ENCODE results near the gene COPZ2. TPM values are rescaled to one million over a fixed set of nuclear protein-coding genes. Genes with fewer than 3 reads are reported as not detected.

The COPZ2 gene
- polyA plus RNA-seq, 1 of the 3 experiments (the other 2 are of a cell fraction) = 36.9 TPM

DNA sequence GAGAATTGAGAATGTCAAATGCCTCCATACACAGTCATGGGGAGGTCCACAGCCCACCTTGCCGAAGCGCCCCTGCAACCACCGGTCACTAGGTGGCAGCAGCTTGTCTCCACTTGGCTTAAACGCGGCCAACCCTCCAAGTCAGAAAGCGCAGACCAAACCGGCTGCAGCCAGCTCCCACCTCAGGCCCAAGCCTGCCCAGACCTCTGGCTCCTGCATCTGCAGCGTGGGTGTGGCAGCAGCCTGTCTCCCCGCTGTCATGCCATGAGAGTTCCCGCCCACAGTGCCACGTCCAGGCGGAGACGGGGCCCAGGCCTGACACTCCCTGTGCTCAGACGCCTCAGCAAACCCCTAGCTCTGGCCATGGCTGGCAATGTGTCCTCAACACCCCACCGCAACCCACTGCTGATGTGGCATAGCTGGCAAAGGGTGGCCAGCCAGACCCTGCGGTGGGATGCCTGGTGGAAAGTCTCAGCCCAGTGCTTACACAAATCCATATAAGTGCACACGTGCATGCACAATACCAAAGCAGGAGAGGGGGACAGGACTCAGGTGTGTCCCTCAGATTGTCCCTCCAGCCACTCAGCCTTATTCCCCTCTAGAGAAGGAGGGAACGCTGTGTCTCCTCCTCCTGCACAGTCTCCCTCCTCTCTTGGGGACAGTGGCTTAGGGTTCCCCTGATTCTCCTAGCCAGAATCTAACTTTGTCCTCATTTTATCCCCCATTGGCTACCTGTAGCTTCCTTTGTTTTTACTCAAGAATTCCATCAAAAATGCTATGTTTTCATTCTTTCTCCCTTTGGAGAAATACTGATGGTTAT is 10.9 kb downstream of the COPZ2 start (continued):
- TF ChIP-seq, protein P1, sequence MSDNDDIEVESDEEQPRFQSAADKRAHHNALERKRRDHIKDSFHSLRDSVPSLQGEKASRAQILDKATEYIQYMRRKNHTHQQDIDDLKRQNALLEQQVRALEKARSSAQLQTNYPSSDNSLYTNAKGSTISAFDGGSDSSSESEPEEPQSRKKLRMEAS (IDR thresholded peaks at IDR 0.05; ENCODE audit: low read depth) = no peak
- TF ChIP-seq JUND (IDR thresholded peaks at IDR 0.05) (no peak), FOXJ3 (CRISPR knock-in tag; IDR thresholded peaks at IDR 0.05) (no peak), GABPA (IDR thresholded peaks at IDR 0.05; ENCODE audit: low read depth) (no peak), NFIC (IDR thresholded peaks at IDR 0.05; ENCODE audit: borderline replicate concordance) (no peak)
- TF ChIP-seq, protein P2, sequence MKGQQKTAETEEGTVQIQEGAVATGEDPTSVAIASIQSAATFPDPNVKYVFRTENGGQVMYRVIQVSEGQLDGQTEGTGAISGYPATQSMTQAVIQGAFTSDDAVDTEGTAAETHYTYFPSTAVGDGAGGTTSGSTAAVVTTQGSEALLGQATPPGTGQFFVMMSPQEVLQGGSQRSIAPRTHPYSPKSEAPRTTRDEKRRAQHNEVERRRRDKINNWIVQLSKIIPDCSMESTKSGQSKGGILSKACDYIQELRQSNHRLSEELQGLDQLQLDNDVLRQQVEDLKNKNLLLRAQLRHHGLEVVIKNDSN (IDR thresholded peaks at IDR 0.05; ENCODE audit: borderline replicate concordance, low read depth) = no peak
- TF ChIP-seq, protein P3, sequence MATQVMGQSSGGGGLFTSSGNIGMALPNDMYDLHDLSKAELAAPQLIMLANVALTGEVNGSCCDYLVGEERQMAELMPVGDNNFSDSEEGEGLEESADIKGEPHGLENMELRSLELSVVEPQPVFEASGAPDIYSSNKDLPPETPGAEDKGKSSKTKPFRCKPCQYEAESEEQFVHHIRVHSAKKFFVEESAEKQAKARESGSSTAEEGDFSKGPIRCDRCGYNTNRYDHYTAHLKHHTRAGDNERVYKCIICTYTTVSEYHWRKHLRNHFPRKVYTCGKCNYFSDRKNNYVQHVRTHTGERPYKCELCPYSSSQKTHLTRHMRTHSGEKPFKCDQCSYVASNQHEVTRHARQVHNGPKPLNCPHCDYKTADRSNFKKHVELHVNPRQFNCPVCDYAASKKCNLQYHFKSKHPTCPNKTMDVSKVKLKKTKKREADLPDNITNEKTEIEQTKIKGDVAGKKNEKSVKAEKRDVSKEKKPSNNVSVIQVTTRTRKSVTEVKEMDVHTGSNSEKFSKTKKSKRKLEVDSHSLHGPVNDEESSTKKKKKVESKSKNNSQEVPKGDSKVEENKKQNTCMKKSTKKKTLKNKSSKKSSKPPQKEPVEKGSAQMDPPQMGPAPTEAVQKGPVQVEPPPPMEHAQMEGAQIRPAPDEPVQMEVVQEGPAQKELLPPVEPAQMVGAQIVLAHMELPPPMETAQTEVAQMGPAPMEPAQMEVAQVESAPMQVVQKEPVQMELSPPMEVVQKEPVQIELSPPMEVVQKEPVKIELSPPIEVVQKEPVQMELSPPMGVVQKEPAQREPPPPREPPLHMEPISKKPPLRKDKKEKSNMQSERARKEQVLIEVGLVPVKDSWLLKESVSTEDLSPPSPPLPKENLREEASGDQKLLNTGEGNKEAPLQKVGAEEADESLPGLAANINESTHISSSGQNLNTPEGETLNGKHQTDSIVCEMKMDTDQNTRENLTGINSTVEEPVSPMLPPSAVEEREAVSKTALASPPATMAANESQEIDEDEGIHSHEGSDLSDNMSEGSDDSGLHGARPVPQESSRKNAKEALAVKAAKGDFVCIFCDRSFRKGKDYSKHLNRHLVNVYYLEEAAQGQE (IDR thresholded peaks at IDR 0.05; ENCODE audit: low read depth, low read length) = no peak

- peak overlapping the region; percentile 18; the same call in 1 of the 2 replicates for H3K9ac ChIP-seq
- no peaks in the 10 kb centered on the region for H3K9me3 ChIP-seq
- H3K4me2 ChIP-seq = peak overlapping the region; percentile 100
- ChIA-PET POLR2A (interaction anchor here (0.8 to 3.0 kb wide), 13 partner anchors 11 to 105 kb away, joined by 3 to 27 read pairs (median 4); partner anchors contain the start of genes CBX1, COPZ2 and NFE2L1), CTCF (interaction anchor here (0.6 to 31.3 kb wide), 52 partner anchors 7 to 853 kb away, joined by 3 to 1200 read pairs (median 5); partner anchors contain the start of genes CBX1, CDK5RAP3, COPZ2 and NFE2L1)
- DNase-seq = no peak
- peak overlapping the region; percentile 90 for H2AFZ ChIP-seq (ENCODE audit: low read depth)
- H3K79me2 ChIP-seq (ENCODE audit: insufficient read depth) = no peaks in the 10 kb centered on the region
- H3K4me1 ChIP-seq (ENCODE audit: control insufficient read depth in 1 of 2, insufficient read depth in 2 of 2, low read depth in 1 of 2, low read length in 1 of 2) = peaks cover 25 to 33% of the 10 kb centered on the region in 2 experiments; a peak in 3 of 4 replicates
- peak overlapping the region in 1 of 2 experiments; percentile 15; a peak in 1 of 4 replicates for H3K27ac ChIP-seq (ENCODE audit: low read depth in 2 of 2, low read length in 1 of 2)
- H3K36me3 ChIP-seq (replicated peaks in 1 of 2; ENCODE audit: control insufficient read depth in 1 of 2, insufficient read depth in 2 of 2, low read length in 1 of 2) = no peaks in the 10 kb centered on the region
- TF ChIP-seq NRF1 (IDR thresholded peaks at IDR 0.05; ENCODE audit: low read depth, low read length) (no peak), MEF2A (IDR thresholded peaks at IDR 0.05; ENCODE audit: borderline replicate concordance, low read depth) (no peak), EZH2phosphoT487 (IDR thresholded peaks at IDR 0.05; ENCODE audit: borderline replicate concordance, low read depth) (no peak), RFX5 (IDR thresholded peaks at IDR 0.05; ENCODE audit: low read length) (no peak), TAF1 (IDR thresholded peaks at IDR 0.05; ENCODE audit: borderline replicate concordance, low read depth, low read length) (no peak), ELF1 (IDR thresholded peaks at IDR 0.05) (no peak), JUND (IDR thresholded peaks at IDR 0.05) (no peak), TCF12 (IDR thresholded peaks at IDR 0.05) (no peak), USF2 (IDR thresholded peaks at IDR 0.05; ENCODE audit: borderline replicate concordance, low read depth, low read length) (no peak), ZBTB33 (IDR thresholded peaks at IDR 0.05; ENCODE audit: borderline replicate concordance, low read depth) (no peak), YY1 (IDR thresholded peaks at IDR 0.05; ENCODE audit: low read depth) (no peak), MXI1 (IDR thresholded peaks at IDR 0.05; ENCODE audit: low read depth, low read length) (no peak)
- peak overlapping the region; percentile 50 to 78; a peak in 3 of 4 replicates for H3K4me3 ChIP-seq (ENCODE audit: low read depth in 2 of 2, low read length in 1 of 2)
- peaks cover 43% of the 10 kb centered on the region for H3F3A ChIP-seq (replicated peaks; ENCODE audit: insufficient read depth)
- H3K9me2 ChIP-seq = no peaks in the 10 kb centered on the region
- WGBS (ENCODE audit: low lambda C conversion rate) = 45% methylated on average over 8 of the region's 8 CpGs
- no peaks in the 10 kb centered on the region for H4K20me1 ChIP-seq (ENCODE audit: insufficient read depth)
- no peaks in the 10 kb centered on the region for H3K27me3 ChIP-seq (ENCODE audit: insufficient read depth)
Measured at GRCh38 chr17:48025904-48026501, 11.6 kb downstream of the COPZ2 start.

Measured in SK-N-SH (cell line).